GM12872 (cell line): ENCODE results near the gene TM2D1.

Experiments
- TF ChIP-seq, protein P1 (sequence below): IDR thresholded peaks from 3 replicates; pipeline ENCODE4 v1.5.1; 2011; ENCODE audit warnings: low read depth, mild to moderate bottlenecking, low read length, moderate library complexity; ENCODE audit not compliant: insufficient read depth

The TM2D1 gene

DNA sequence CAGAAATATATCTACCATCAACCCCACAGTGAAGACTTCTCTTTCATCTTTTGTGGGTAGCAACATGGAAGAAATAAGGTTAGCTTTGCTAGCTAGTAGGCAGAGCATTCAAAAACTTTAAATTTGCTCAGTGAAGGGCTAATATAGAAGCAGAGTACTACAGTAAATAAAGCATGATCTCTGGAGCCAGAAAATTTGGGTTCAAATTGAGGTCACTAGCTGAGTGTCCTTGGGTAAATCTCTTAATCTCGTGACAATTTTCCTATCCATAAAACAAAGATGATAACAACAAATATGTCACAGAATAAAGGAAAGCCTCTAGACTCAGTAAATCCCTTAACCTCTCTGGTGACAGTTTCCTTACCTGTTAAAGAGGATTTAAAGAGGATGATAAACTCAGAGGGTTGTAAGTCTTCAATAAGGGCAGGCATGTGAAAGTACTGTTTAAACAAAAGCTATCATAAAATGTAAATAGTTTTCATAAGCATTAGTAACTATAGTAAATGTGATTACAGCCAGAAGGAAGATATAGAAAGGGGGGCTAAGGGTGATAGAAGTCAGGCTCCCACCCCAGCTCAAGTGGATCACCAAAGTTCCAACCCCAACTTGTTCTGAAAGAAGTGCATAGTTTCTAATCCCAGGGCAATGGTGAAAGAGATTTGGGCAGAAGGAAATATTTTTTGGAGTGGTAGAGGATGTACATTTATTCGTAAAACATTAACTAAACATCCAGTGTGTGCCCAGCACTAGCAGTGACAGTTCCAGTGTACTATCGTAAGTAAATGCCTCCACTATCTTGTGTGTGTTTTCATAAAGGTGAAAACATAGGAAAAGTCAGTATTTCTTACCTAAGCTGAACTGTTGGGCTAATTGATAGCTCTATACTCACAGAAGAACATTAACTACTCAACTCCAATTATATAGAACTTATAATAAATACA, 24.8 kb downstream of the TM2D1 start:
- TF ChIP-seq, protein P1, sequence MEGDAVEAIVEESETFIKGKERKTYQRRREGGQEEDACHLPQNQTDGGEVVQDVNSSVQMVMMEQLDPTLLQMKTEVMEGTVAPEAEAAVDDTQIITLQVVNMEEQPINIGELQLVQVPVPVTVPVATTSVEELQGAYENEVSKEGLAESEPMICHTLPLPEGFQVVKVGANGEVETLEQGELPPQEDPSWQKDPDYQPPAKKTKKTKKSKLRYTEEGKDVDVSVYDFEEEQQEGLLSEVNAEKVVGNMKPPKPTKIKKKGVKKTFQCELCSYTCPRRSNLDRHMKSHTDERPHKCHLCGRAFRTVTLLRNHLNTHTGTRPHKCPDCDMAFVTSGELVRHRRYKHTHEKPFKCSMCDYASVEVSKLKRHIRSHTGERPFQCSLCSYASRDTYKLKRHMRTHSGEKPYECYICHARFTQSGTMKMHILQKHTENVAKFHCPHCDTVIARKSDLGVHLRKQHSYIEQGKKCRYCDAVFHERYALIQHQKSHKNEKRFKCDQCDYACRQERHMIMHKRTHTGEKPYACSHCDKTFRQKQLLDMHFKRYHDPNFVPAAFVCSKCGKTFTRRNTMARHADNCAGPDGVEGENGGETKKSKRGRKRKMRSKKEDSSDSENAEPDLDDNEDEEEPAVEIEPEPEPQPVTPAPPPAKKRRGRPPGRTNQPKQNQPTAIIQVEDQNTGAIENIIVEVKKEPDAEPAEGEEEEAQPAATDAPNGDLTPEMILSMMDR: no peak

- TF ChIP-seq, protein P1: no peak
These were observed 32.7 kb downstream of the TM2D1 start for GRCh38 chr1:61692155-61692800.

DNA sequence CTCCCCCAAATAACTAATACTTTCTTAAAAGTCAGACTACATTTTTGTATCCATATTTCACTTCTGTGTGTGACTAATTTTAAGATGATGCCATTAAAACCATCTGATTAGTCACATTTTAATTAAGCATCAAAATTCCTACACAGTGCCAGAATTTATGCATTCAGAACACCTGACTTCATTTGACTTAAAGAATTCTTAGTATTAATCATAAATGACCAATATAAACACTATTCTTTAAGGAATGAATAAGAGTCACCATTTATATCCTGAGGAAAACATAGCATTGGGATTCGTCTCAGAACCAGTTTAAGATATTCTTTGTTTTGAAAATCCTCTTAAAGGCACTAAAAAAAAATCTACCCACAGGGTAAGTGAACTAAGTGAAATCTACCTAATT, 37.0 kb downstream of the TM2D1 start:
- TF ChIP-seq, protein P1: no peak

DNA sequence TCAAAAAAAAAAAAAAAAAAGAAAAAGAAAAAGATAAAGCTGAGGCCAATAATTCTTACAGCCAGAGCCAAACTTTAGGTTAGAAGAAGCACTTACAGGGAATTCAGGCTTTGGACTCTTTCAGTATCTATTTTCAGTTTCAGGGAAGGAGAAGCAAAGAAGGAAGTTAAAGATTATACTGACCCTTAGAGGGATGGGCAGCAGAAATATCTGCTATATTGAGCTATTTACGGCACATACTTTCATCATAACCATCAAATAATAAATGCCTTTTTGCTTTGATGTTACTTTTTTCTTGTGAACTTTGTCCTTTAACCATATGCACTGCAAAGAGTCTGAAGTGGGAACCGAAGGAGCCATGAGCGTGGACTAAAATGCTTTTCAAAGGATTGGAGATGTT, 42.0 kb downstream of the TM2D1 start:
- TF ChIP-seq, protein P1: no peak

DNA sequence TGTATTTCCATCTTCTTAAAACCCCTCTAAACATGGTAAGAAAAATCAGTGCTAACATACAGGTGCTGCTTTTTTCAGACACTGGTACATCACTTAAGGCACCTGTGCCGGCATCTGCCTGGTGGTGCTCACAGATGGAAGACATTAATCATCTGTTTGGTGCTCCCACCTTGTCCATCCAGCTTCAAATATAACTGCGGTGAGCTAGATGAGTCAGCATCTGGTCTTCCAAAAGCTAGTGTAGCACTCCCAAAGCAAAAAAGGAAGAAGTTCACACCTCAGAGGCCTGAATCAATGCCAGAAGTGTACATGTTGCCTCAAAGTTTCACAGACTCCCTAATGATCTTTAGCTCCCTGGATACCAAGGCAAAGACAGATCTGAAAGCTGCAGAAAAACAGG, 44.4 kb downstream of the TM2D1 start:
- TF ChIP-seq, protein P1: no peak

DNA sequence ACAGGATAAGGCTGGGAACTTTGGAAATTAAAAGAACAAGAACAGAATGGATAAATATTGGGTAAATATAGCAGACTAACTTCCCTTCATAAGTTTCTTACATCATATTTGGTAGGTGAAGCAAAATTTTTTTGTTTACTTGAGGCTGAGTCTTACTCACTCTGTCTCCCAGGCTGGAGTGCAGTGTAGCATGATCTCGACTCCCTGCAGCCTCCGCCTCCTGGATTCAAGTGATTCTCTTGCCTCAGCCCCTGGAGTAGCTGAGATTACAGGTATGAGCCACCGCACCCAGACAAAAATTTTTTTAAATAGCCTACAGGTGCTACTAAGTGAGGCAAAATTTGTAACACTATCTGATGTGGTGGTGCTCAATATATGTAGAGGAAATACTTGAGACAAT, 50.7 kb downstream of the TM2D1 start:
- TF ChIP-seq, protein P1: no peak

DNA sequence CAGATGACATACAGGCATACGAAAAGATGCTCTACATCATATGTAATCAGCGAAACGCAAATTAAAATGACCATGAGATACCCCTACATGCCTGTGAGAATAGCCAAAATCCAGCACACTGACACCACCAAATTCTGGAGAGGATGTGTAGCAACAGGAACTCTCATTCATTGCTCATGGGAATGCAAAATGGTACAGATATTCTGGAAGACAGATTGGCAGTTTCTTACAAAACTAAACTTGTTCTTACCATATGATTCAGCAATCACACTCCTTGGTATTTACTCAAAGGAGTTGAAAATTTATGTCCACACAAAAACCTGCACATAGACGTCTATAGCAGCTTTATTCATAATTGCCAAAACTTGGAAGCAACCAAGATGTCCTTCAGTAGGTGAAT, 52.6 kb downstream of the TM2D1 start:
- TF ChIP-seq, protein P1: no peak
